Measurements from ENCODE around the gene PLIN5.

PLIN5 gene

DNA sequence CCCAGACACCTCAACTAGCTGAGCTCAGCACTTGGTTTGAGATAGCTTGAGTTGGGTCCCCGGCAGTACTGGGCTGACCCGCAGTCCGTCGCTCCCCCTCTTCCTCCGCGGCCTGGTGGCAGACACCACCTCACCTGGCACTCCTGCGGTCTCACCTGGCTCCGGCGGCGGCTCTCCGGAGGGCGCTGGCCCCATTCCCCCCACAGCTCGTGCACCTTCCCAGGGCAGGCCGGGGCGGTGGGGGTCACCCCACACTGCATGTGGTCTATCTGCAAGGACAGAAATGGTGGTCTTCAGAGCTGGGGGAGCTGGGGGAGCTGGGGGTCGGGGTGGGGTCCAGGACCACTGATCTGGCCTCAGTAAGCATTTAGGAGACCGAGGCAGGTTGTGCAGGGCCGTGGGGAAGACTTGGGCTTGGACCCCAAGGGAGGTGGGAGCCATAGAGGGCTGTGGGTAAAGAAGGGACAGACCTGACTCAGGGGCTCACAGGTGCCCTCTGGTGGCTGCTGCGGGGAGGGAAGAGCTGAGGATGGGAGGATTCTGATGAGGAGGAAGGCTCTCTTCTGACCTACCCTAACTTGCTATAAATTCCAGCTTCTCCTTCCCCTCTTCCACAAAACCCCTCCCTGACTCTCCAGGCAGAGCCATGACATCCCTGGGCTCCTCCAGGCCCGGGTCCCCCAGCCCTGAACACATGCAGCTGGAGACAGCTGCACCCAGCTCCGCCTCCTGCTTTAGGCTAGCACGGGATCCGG lies 10.0 kb downstream of the PLIN5 start:
- no peaks in the 10 kb centered on the region for H4K20me1 ChIP-seq (ENCODE audit: insufficient read depth, low read length)
- no peak overlapping the region for H3K27ac ChIP-seq (ENCODE audit: low read length)
- no peaks in the 10 kb centered on the region for H3K79me2 ChIP-seq (ENCODE audit: insufficient read depth, low read length)
- H2AFZ ChIP-seq (ENCODE audit: low read depth, low read length): peak overlapping the region; percentile 45; the same call in 1 of the 2 replicates
- no peaks in the 10 kb centered on the region for H3K36me3 ChIP-seq (ENCODE audit: insufficient read depth, low read length)
- H3K4me3 ChIP-seq (ENCODE audit: low read depth in 1 of 2, low read length in 2 of 2): no peak overlapping the region
- no peaks in the 10 kb centered on the region for H3K27me3 ChIP-seq (ENCODE audit: insufficient read depth, low read length, poor library complexity)
- TF ChIP-seq, protein P1, sequence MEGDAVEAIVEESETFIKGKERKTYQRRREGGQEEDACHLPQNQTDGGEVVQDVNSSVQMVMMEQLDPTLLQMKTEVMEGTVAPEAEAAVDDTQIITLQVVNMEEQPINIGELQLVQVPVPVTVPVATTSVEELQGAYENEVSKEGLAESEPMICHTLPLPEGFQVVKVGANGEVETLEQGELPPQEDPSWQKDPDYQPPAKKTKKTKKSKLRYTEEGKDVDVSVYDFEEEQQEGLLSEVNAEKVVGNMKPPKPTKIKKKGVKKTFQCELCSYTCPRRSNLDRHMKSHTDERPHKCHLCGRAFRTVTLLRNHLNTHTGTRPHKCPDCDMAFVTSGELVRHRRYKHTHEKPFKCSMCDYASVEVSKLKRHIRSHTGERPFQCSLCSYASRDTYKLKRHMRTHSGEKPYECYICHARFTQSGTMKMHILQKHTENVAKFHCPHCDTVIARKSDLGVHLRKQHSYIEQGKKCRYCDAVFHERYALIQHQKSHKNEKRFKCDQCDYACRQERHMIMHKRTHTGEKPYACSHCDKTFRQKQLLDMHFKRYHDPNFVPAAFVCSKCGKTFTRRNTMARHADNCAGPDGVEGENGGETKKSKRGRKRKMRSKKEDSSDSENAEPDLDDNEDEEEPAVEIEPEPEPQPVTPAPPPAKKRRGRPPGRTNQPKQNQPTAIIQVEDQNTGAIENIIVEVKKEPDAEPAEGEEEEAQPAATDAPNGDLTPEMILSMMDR (IDR thresholded peaks at IDR 0.05; ENCODE audit: borderline replicate concordance, extremely low read depth, low read length, poor library complexity, severe bottlenecking): peak; percentile 79
- TF ChIP-seq EZH2 (IDR thresholded peaks at IDR 0.05; ENCODE audit: borderline replicate concordance, low read depth, low read length, severe bottlenecking): no peak
- no peaks in the 10 kb centered on the region for H3K4me1 ChIP-seq (ENCODE audit: insufficient read depth, low read length)
- H3K9me3 ChIP-seq (ENCODE audit: insufficient read depth, low read length, severe bottlenecking): no peaks in the 10 kb centered on the region
- H3K9ac ChIP-seq (ENCODE audit: low read depth, low read length): no peak overlapping the region
- DNase-seq (peak; percentile 65), ATAC-seq (ENCODE audit: insufficient read depth, low read depth) (peak; percentile 82)
- H3K4me2 ChIP-seq (ENCODE audit: insufficient read depth, low read length): no peak overlapping the region

GRCh38 chr19:4523306-4524110 lies 11.5 kb downstream of the PLIN5 start:
- no peaks in the 10 kb centered on the region for H3K79me2 ChIP-seq (ENCODE audit: insufficient read depth, low read length)
- H3K4me1 ChIP-seq (ENCODE audit: insufficient read depth, low read length): no peaks in the 10 kb centered on the region
- no peaks in the 10 kb centered on the region for H3K27me3 ChIP-seq (ENCODE audit: insufficient read depth, low read length, poor library complexity)
- H4K20me1 ChIP-seq (ENCODE audit: insufficient read depth, low read length): no peaks in the 10 kb centered on the region
- H2AFZ ChIP-seq (ENCODE audit: low read depth, low read length): no peak overlapping the region
- H3K9ac ChIP-seq (ENCODE audit: low read depth, low read length): no peak overlapping the region
- H3K4me3 ChIP-seq (ENCODE audit: low read depth in 1 of 2, low read length in 2 of 2): no peak overlapping the region
- DNase-seq (no peak), ATAC-seq (ENCODE audit: insufficient read depth, low read depth) (no peak)
- no peaks in the 10 kb centered on the region for H3K9me3 ChIP-seq (ENCODE audit: insufficient read depth, low read length, severe bottlenecking)
- H3K36me3 ChIP-seq (ENCODE audit: insufficient read depth, low read length): no peaks in the 10 kb centered on the region
- H3K27ac ChIP-seq (ENCODE audit: low read length): no peak overlapping the region
- H3K4me2 ChIP-seq (ENCODE audit: insufficient read depth, low read length): no peak overlapping the region
- TF ChIP-seq, protein P1 (IDR thresholded peaks at IDR 0.05; ENCODE audit: borderline replicate concordance, extremely low read depth, low read length, poor library complexity, severe bottlenecking): peak; percentile 69
- no peak for TF ChIP-seq EZH2 (IDR thresholded peaks at IDR 0.05; ENCODE audit: borderline replicate concordance, low read depth, low read length, severe bottlenecking)

DNA sequence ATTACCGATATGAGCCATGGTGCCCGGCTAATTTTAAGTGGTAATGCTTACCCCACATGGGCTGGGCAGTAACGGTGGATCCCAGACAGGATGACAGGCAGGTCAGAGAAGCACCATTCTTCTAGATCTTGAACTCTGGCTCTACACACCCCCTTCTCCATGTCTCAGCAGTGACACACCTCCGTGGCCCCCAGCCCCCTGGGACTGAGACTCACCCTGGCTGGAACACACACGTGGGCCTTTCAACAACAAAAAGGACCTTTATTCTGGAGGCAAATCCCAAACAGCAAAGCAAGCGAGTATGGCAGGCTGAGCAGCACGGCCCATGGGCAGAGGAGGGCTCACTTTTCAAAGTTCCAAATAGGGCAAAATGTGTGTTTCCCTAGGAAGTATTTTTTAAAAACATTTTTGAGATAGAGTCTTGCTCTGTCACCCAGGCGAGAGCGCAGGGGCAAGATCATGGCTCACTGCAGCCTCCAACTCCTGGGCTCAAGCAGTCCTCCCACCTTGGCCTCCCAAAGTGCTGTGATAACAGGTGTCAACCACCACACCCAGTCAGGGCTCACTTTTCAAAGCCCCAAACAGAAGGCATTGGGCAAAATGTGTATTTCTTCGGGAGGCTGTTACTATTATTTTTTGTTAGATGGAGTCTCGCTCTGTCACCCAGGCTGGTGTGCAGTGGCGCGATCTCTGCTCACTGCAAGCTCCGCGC lies 12.6 kb downstream of the PLIN5 start:
- H3K27me3 ChIP-seq (ENCODE audit: insufficient read depth, low read length, poor library complexity): no peaks in the 10 kb centered on the region

More for the DNA sequence above, 12.6 kb downstream of the PLIN5 start:
- Histone ChIP-seq H3K9ac (ENCODE audit: low read depth, low read length) (no peak overlapping the region), H3K27ac (ENCODE audit: low read length) (no peak overlapping the region), H4K20me1 (ENCODE audit: insufficient read depth, low read length) (no peaks in the 10 kb centered on the region), H3K4me1 (ENCODE audit: insufficient read depth, low read length) (no peaks in the 10 kb centered on the region), H2AFZ (ENCODE audit: low read depth, low read length) (no peak overlapping the region), H3K36me3 (ENCODE audit: insufficient read depth, low read length) (no peaks in the 10 kb centered on the region), H3K4me3 (ENCODE audit: low read depth in 1 of 2, low read length in 2 of 2) (no peak overlapping the region), H3K4me2 (ENCODE audit: insufficient read depth, low read length) (no peak overlapping the region), H3K9me3 (ENCODE audit: insufficient read depth, low read length, severe bottlenecking) (no peaks in the 10 kb centered on the region), H3K79me2 (ENCODE audit: insufficient read depth, low read length) (no peaks in the 10 kb centered on the region)
- TF ChIP-seq, protein P1 (IDR thresholded peaks at IDR 0.05; ENCODE audit: borderline replicate concordance, extremely low read depth, low read length, poor library complexity, severe bottlenecking): no peak
- TF ChIP-seq EZH2 (IDR thresholded peaks at IDR 0.05; ENCODE audit: borderline replicate concordance, low read depth, low read length, severe bottlenecking): no peak
- no peak for DNase-seq
- no peak for ATAC-seq (ENCODE audit: insufficient read depth, low read depth)
